ENCODE measurements around the gene GGACT. TPM values are rescaled to one million over a fixed set of nuclear protein-coding genes. Genes with fewer than 3 reads are reported as not detected.

Gene GGACT
- total and polyA plus RNA-seq, 2 of the 8 experiments (the other 6 are each of a cell fraction or from before 2014, with no cell fraction given), result 1.1 to 1.5 TPM

- TF ChIP-seq CHD7 (IDR thresholded peaks at IDR 0.05; ENCODE audit: insufficient replicate concordance, low read length) (no peak), ATF2 (IDR thresholded peaks at IDR 0.05; ENCODE audit: low read length) (no peak), TAF1 (IDR thresholded peaks at IDR 0.05; ENCODE audit: low read depth, low read length) (no peak)
Observed at GRCh38 chr13:100480676-100481075, 107.9 kb downstream of the GGACT start (continued).

All from H1 (cell line).